Stimulated activated CD4-positive, alpha-beta T cell treated with anti-CD3 and anti-CD28 coated beads, TNF-alpha, amount 100 ng/mL, for 4 hours (primary cell): Measurements from ENCODE around the gene MEP1B.
"Not testable (repeated sequence)": the region's sequence is repeated elsewhere in the genome, so short reads cannot be mapped to it uniquely, and the experiment has no call there.

Experiments used
- DNase-seq, 3 experiments: peaks; one replicate each; pipeline ENCODE4 v3.0.0-alpha.2; 2020; ENCODE audit warnings: low read depth in 3 of 3

Gene MEP1B

DNA sequence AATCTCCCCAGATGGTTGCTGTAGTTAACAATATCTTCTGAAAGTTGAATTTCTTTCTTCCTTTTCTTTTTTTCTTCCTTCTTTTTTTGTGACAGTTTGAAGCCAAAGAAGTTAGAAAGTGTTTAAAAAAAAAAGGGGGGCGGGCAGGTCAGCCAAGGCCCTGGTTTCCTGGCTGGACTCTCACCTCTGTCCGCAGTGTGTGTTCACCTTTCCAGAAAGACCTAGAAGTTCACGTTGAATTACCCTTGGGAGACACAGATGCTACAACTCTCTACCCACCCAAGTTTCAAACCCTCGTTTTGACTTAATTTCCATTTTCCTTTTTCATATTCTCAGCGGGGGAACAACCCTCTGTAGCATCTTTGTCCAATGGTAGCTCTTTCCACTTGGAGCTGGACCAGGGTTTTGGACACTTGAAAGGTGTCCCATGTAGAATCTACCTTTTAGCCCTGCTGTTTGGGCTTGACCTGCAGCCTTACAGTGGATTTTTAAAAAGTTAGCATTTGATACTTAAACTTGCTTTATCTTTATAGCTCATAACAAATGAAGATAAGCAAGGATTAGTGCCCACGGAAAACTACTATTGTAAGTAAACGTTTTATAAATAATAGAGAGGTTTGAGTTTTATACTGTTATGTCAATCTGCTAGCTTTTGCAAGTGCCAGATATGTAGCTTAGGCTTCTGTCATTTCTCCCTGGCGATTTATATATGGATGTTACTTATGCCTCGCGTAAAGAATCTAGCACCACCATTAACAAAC is 20.0 kb downstream of the MEP1B start:
- DNase-seq: no peak

GRCh38 chr18:32213693-32214092 is 23.9 kb downstream of the MEP1B start:
- no peak for DNase-seq

DNA sequence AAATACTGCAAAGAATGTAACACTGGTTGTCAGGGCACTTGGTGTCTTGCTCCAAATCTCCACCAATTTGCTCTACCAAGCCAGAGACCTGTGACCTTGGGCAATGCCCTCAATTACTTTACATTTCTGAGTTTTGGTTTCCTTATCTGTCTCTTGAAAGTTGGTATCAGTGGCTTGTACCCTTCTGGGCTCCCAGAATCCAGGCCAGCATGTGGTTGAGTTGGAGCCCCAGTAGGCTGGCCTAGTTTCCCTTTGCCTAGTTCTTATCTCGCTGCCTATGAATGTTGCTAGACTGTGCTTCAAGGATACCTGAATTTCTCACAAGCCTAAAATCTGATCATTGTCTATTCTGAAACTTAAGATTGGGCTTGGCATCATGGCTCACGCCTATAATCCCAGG is 26.6 kb downstream of the MEP1B start:
- DNase-seq: no peak

DNA sequence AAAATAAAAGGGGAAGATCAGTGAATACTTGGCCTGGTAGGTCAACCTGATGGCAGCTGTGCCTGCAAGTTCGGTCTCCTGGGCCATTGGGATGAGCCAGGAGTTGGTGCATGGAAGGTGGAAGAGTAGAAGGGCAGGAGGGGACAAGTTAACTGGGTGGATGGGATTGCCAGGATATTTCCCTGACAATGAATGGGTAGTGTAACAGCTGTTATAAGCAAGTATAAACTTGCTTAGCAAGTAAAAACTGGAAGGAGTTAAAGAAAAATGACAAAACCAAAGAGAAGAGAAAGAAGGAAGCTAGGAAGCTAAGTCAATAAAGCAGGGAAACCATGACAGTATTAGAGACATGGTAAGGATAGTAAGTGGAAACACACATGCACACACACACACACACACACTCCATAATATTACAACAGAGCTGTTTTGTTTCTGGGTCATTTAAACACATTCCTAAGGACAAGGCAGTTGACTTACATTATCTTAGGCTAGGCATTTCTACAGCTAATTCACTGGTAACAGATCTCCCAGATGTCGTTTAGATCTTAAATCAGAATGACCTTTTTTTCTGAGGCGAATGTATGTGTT is 29.7 kb downstream of the MEP1B start:
- DNase-seq: no peak

DNA sequence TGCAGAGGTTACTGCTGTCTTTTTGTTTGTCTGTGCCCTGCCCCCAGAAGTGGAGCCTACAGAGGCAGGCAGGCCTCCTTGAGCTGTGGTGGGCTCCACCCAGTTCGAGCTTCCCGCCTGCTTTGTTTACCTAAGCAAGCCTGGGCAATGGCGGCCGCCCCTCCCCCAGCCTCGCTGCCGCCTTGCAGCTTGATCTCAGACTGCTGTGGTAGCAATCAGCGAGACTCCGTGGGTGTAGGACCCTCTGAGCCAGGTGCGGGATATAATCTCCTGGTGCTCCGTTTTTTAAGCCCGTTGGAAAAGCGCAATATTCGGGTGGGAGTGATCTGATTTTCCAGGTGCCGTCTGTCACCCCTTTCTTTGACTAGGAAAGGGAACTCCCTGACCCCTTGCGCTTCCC is 43.5 kb downstream of the MEP1B start:
- not testable (repeated sequence) for DNase-seq

DNA sequence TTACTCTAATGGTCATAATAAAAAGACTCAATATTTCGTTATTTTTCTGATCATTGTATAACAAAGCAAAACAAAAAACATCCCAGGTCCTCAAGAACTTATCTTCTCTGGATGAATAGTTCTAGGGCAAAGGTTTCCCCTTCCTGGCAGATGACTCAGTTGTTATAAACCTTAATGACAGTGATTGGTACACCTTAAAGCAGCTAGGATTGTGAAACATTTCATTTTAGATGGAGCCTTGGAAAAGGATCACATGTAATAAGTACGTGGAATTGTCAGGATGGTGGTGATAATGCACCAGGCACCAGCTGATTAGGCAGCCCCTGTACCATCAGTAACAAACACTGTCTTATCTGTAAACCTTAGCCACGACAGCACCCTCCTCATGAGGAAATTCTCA is 47.2 kb downstream of the MEP1B start:
- DNase-seq: no peak

DNA sequence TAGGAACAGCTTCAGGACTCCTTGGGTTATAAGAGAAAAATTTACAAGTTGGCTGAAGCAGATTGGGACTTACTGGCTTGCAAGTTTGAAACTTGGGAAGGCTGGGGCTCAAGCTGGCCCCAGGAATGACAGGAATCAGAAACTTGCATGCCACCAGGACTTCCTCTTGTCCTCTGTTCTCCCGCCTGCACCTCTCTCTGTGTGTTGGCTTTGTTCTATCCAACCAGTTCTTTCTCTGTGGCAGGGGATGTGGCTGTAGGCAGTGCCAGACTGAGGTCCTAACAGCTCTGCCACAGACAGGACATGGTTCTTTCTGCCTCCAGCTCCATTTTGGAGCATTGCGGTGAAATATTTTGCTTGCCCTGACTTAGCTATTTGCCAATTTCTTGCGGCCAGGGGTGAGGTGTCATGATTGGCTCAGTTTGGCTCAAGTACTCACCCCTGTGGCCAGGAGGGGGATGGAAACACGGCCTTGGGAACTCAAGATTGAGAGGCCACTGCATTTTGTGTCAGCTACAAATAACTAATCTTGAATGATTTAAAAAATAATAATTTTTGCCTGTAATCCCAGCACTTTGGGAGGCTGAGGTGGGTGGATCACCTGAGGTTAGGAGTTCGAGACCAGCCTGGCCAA is 48.9 kb downstream of the MEP1B start:
- DNase-seq: no peak

DNA sequence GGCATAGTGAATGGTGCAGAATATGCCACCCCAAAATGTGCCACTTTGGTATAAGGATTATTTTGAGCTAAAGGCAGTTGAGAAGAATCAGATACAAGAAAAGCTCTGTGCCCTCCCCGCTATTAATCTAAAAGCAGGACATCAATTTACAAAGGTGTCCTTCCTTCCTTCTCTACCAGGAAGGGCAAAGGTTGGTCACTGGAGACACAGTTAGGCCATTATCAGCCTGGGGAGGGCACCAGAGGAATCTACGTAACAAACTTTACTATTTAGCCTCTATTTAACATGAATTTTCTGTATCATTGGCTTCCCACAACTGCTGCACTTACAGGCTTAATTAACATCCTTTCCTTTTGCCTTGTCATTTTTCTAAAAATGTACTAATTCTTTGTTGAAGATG is 52.6 kb downstream of the MEP1B start:
- DNase-seq: no peak

- DNase-seq: no peak
These were observed 53.5 kb downstream of the MEP1B start for GRCh38 chr18:32243358-32243757.

GRCh38 chr18:32244881-32245280 is 55.0 kb downstream of the MEP1B start:
- no peak for DNase-seq

- no peak for DNase-seq
These were observed 59.5 kb downstream of the MEP1B start for GRCh38 chr18:32249147-32249929.

- DNase-seq: no peak
These were observed 61.6 kb downstream of the MEP1B start for GRCh38 chr18:32251466-32251865.

GRCh38 chr18:32252141-32252860 is 62.5 kb downstream of the MEP1B start:
- no peak for DNase-seq

GRCh38 chr18:32255570-32255969 is 65.7 kb downstream of the MEP1B start:
- no peak for DNase-seq

- DNase-seq: no peak
These were observed 67.4 kb downstream of the MEP1B start for GRCh38 chr18:32257084-32257785.

DNA sequence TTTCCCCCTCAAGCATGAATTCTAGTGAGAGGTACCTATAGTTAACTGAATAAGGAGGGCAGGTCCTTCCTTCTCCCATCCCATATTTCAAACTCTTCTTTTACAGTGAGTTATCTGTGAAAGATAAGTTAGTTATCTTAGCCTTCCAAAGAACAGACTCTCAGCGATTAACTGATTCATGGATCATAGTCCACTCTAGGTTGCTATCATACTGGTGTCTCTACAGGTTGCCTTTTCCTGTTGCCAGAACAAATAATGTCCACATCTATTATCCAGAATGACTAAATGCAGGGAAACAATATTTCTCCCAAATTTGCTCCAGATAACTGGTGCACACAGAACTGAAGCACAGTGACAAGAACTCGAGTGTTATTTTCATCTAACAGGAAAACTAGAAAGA is 68.3 kb downstream of the MEP1B start:
- no peak for DNase-seq

- no peak for DNase-seq
These were observed 68.8 kb downstream of the MEP1B start for GRCh38 chr18:32258558-32259204.

DNA sequence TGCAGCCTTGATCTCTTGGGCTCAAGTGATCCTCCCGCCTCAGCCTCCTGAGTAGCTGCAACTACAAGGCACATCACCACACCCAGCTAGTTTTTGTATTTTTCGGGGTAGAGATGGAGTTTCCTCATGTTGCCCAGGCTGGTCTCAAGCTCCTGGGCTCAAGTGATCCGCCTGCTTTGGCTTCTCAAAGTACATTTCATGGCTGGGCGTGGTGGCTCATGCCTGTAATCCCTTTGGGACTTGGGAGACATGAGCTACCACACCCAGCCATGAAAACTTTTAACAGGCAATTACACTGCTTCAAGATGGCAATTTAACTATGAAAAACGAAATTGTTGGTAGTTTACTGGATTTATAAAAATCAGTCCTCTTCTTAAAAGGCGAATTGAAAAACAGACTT is 69.7 kb downstream of the MEP1B start:
- no peak for DNase-seq

DNA sequence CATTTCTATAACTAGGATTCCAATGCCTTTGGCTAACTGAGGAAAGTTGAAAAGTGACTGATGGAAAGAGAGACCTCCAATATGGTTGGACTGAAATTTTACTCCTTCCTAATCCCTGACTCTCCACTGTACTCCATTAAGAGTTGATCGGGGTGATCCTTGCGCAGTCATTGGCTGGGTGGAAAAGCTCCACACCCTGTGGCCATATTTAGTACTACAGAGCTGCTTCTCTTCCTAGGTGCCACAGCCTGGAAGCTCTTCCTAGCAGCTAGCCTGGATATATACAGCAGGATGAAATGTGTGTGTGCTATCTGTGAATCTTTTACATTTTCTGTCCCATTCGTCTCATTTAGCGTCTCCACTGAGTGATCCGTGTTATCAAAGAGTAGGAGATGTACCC is 71.2 kb downstream of the MEP1B start:
- DNase-seq: no peak

- no peak for DNase-seq
These were observed 72.3 kb downstream of the MEP1B start for GRCh38 chr18:32262092-32262491.

- DNase-seq: no peak
These were observed 74.6 kb downstream of the MEP1B start for GRCh38 chr18:32264401-32264800.
